HepG2 (cell line): Measurements from ENCODE around the gene TMEM217. TPM values are rescaled to one million over a fixed set of nuclear protein-coding genes. Genes with fewer than 3 reads are reported as not detected.

Source experiments
- ARID4A ChIP-seq: sonication (generic); formaldehyde crosslinking; IDR thresholded peaks from 2 replicates; pipeline ENCODE4 v1.5.0; 2020; ENCODE audit warnings: mild to moderate bottlenecking, missing genetic modification reagents, borderline replicate concordance
- FOXC1 ChIP-seq: sonication (generic); formaldehyde crosslinking; IDR thresholded peaks from 2 replicates; pipeline ENCODE4 v1.8.0; 2022; ENCODE audit warnings: mild to moderate bottlenecking, missing genetic modification reagents, borderline replicate concordance
- PAXIP1 ChIP-seq: sonication (generic); formaldehyde crosslinking; conservative IDR thresholded peaks from 2 replicates; pipeline ENCODE4 v1.4.0; 2020; ENCODE audit warnings: mild to moderate bottlenecking, missing genetic modification reagents, moderate library complexity
- PCBP1 ChIP-seq: fragments of 200-400 bp; formaldehyde crosslinking; IDR thresholded peaks from 2 replicates; pipeline ENCODE4 v1.6.1; 2017; ENCODE audit warnings: mild to moderate bottlenecking, low read depth, low read length, borderline replicate concordance
- POGZ ChIP-seq: sonication (generic); formaldehyde crosslinking; IDR thresholded peaks from 2 replicates; pipeline ENCODE4 v1.4.0; 2020; ENCODE audit warnings: mild to moderate bottlenecking, missing genetic modification reagents
- RXRA ChIP-seq: sonication (generic); formaldehyde crosslinking; IDR thresholded peaks from 2 replicates; pipeline ENCODE4 v1.5.1; 2020; ENCODE audit warnings: missing genetic modification reagents
- SP1 ChIP-seq, 2 experiments: fragments of 450-650 bp in 1 of 2; sonication (generic) in 1 of 2; formaldehyde crosslinking in 1 of 2; IDR thresholded peaks; 2 replicates each; pipeline versions ENCODE4 v1.4.0 to v1.6.1; 2016 to 2020; ENCODE audit warnings: missing genetic modification reagents in 1 of 2
- TP53 ChIP-seq: sonication (generic); formaldehyde crosslinking; conservative IDR thresholded peaks from 2 replicates; pipeline ENCODE4 v1.4.0; 2020; ENCODE audit warnings: missing genetic modification reagents
- polyA plus RNA-seq, 8 experiments: library from polyadenylated mRNA; depleted of rRNA in 3 of 8; stranded (reverse) in 7 of 8; unstranded in 1 of 8; fragments of >200 nt; fragmentation: Illumina TruSeq in 4 of 8; extraction: Trizol in 4 of 8; gene quantifications; 2 replicates each; pipeline versions ENCODE4 v1.2.1 to v1.2.3, GENCODE V29; 2011 to 2016; ENCODE audit warnings: low read depth in 4 of 8, missing spikeins in 1 of 8, mixed read lengths in 1 of 8; ENCODE audit not compliant: insufficient read depth in 1 of 8
- total RNA-seq, 5 experiments: library from RNA; depleted of rRNA; stranded (reverse); fragments of >200 nt; fragmentation: Illumina TruSeq; extraction: Trizol; gene quantifications; 2 replicates each; pipeline ENCODE4 v1.2.3, GENCODE V29; 2016; ENCODE audit warnings: low read depth in 1 of 5
- TF ChIP-seq, protein P1 (sequence below): sonication (generic); formaldehyde crosslinking; IDR thresholded peaks from one replicate; pipeline ENCODE4 v1.5.1; 2020; ENCODE audit warnings: mild to moderate bottlenecking, missing genetic modification reagents; ENCODE audit errors: not compliant biosample characterization
- TF ChIP-seq, protein P2 (sequence below): sonication (generic); formaldehyde crosslinking; IDR thresholded peaks from 2 replicates; pipeline ENCODE4 v1.9.0; 2022; ENCODE audit warnings: missing genetic modification reagents, mild to moderate bottlenecking, borderline replicate concordance

TMEM217 gene
- total and polyA plus RNA-seq, 2 of the 13 experiments (the other 11 are each of a cell fraction or from before 2014, with no cell fraction given), result 2.3 to 3.4 TPM

DNA sequence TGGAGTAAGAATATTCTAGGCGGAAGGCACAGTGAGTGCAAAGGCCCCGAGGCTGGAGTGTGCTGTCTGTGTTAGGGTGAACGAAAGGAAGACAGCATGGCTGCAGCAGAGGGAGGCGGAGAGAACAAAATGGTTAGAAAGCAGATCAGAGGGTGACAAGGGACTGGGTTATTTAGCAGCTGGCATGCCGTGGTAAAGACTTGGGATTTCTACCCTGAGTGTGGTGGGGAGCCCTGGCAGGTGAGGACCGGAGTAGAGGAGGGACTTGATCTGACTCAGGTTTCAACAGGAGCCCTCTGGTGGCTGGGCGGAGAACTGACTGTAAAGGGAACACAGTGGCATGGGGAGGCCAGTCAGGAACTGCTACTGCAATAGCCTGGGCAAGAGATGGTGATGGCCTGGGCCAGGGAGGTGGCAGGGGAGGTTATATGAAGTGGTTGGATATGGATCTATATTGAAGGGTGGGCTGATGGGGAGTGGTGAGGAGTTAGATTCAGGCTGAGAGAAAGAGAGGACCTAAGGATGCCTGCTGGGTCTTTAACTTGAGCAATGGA is 50.0 kb downstream of the TMEM217 start (continued):
- TF ChIP-seq, protein P1, sequence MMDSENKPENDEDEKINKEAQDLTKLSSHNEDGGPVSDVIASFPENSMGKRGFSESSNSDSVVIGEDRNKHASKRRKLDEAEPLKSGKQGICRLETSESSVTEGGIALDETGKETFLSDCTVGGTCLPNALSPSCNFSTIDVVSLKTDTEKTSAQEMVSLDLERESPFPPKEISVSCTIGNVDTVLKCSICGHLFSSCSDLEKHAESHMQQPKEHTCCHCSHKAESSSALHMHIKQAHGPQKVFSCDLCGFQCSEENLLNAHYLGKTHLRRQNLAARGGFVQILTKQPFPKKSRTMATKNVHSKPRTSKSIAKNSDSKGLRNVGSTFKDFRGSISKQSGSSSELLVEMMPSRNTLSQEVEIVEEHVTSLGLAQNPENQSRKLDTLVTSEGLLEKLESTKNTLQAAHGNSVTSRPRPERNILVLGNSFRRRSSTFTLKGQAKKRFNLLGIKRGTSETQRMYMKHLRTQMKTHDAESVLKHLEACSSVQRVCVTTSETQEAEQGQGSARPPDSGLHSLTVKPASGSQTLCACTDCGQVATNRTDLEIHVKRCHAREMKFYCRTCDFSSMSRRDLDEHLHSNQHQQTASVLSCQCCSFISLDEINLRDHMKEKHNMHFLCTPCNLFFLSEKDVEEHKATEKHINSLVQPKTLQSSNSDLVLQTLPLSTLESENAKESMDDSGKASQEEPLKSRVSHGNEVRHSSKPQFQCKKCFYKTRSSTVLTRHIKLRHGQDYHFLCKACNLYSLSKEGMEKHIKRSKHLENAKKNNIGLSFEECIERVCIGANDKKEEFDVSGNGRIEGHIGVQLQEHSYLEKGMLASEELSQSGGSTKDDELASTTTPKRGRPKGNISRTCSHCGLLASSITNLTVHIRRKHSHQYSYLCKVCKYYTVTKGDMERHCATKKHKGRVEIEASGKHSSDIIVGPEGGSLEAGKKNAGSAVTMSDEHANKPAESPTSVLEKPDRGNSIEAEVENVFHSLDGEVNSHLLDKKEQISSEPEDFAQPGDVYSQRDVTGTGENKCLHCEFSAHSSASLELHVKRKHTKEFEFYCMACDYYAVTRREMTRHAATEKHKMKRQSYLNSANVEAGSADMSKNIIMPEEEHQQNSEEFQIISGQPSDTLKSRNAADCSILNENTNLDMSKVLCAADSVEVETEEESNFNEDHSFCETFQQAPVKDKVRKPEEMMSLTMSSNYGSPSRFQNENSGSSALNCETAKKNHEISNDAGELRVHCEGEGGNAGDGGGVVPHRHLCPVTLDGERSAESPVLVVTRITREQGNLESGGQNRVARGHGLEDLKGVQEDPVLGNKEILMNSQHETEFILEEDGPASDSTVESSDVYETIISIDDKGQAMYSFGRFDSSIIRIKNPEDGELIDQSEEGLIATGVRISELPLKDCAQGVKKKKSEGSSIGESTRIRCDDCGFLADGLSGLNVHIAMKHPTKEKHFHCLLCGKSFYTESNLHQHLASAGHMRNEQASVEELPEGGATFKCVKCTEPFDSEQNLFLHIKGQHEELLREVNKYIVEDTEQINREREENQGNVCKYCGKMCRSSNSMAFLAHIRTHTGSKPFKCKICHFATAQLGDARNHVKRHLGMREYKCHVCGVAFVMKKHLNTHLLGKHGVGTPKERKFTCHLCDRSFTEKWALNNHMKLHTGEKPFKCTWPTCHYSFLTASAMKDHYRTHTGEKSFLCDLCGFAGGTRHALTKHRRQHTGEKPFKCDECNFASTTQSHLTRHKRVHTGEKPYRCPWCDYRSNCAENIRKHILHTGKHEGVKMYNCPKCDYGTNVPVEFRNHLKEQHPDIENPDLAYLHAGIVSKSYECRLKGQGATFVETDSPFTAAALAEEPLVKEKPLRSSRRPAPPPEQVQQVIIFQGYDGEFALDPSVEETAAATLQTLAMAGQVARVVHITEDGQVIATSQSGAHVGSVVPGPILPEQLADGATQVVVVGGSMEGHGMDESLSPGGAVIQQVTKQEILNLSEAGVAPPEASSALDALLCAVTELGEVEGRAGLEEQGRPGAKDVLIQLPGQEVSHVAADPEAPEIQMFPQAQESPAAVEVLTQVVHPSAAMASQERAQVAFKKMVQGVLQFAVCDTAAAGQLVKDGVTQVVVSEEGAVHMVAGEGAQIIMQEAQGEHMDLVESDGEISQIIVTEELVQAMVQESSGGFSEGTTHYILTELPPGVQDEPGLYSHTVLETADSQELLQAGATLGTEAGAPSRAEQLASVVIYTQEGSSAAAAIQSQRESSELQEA (CRISPR knock-in tag), result no peak
- TF ChIP-seq, protein P2, sequence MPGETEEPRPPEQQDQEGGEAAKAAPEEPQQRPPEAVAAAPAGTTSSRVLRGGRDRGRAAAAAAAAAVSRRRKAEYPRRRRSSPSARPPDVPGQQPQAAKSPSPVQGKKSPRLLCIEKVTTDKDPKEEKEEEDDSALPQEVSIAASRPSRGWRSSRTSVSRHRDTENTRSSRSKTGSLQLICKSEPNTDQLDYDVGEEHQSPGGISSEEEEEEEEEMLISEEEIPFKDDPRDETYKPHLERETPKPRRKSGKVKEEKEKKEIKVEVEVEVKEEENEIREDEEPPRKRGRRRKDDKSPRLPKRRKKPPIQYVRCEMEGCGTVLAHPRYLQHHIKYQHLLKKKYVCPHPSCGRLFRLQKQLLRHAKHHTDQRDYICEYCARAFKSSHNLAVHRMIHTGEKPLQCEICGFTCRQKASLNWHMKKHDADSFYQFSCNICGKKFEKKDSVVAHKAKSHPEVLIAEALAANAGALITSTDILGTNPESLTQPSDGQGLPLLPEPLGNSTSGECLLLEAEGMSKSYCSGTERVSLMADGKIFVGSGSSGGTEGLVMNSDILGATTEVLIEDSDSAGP (CRISPR knock-in tag), result peak; percentile 18; the same call in 1 of the 2 replicates
- TF ChIP-seq POGZ (no peak), FOXC1 (CRISPR knock-in tag) (peak; percentile 58), ARID4A (CRISPR knock-in tag) (peak; percentile 46; the same call in 1 of the 2 replicates), PAXIP1 (CRISPR knock-in tag) (no peak), TP53 (no peak), SP1 (IDR thresholded peaks at IDR 0.05) (no peak), SP1 (CRISPR knock-in tag; IDR thresholded peaks at IDR 0.05) (peak; percentile 31; the same call in 1 of the 2 replicates), PCBP1 (no peak), RXRA (peak; percentile 24; the same call in 1 of the 2 replicates)
